ENCODE results near the gene PLA2R1.

The PLA2R1 gene

DNA sequence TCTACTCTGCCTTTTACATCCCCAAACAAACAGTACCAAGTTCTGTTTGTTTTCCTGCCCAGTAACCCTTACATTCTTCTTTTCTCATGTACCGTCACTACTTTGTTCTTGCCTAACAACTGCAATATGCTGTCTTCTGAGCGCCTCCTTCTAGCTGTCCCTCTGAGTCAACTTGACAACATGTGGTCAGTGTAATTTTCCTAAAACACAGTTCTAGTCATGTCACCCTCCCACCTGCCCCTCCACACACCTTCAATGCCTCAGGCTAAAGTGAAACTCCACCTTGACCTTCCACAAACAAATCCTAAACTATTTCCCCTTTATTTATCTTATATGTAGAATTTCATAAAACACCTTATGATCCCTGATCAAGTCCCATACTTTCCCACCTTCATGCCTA lies 139.9 kb downstream of the PLA2R1 start:
- no peak for DNase-seq

DNA sequence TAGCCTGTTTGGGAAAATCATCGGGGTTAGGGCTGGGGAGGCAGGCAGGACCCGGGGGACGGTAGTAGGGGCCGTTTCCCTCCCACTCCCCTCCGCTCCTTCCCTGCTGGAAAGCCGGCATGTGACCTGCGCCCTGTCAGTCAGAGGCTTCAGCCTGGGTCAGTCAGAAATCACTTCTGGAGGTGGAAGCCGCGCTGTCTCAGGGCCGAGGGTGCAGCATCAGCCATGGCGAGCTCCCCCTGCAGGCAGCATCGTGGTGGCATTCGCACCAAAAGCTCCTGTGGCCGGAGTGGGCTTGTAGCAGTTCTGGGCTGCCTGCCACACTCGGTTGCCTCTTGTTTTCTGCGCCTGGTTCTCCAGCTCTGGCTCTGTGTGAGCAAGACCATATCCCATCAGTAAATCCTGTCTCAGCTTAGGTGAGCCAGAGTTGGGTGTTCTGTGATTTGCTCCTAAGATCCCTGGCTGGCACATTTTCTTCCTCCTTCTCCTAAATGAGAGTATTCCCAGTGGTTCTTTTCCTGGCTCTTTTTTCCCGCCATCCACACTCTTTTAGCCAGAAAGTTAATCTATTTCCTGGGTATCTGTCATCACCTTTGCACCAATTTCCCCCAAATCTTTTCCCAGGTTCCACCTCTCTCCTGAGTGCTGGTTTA lies 140.5 kb downstream of the PLA2R1 start:
- DNase-seq = no peak

DNA sequence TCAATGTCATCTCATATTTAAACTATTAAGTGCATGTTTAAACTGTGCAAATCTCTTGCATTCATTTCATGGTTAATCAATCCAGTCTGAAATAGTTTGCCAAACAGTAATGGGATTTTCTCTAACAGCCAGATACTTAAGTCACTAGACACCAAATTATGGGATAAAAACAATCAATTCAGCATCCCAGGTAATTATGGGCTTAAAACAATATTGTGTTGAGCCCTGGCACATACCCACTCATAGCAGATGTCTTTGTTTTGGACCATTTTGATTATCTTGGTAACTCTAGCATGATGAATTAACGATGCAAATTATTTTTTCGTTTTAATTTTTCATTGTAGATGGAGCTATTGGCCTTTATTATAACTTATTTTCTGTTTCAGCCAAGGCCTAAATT lies 145.9 kb downstream of the PLA2R1 start:
- DNase-seq = no peak

DNA sequence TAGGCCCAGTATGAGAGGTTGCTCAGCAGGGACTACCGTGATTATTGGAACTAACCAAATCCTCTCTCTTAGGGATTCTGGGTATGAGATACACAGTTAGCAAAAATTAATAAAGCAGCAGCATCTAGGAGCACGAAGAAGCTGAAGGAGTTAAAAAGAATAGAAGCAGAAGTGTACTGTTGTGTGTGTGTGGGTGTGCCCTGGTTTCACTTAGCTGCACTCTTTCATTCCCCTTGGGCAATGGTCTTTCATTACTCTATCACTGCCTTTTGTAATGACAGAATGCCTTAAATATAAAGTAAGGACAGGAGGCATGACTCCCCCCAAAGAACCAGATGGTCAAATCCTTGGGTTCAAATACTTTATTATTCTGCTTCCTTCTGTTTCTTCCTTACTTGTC lies 148.5 kb downstream of the PLA2R1 start:
- DNase-seq = no peak

DNA sequence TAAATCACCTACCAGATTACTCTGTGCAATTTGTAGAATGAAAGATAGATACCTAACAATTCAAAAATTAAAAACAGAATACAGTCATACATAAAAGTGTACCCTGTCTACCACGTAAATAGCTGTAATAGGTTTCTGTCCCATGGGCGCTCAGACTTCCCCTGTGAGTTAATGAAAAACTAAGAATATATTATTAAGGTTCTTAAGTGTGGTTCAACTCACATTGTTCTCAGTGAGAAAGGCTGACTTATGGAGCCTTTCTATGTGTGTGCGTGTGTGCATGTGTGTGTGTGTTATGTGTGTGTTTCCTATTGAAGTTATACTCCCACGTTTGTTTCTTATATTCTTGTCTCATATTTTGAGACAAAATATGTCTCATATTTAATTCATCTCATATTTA lies 149.8 kb downstream of the PLA2R1 start:
- no peak for DNase-seq

DNA sequence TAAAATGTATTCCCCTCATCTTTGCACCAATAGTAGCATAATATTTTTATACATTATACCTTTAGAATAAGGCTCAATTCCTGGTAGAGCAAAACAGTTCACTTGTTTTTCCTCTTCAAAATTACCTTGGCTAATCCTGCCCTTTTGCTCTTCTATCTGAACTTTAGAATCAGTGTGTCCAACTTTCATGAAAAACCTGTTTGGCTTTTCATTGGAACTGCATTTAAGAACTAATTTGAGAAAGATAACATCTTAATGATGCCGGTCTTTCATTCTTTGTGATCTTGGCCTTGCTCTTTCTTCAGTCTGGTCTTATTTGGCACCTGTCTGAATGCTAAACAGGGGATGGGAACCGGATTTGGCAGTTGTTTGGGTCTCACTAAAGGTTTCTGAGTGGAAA lies 151.5 kb downstream of the PLA2R1 start:
- DNase-seq = no peak

DNA sequence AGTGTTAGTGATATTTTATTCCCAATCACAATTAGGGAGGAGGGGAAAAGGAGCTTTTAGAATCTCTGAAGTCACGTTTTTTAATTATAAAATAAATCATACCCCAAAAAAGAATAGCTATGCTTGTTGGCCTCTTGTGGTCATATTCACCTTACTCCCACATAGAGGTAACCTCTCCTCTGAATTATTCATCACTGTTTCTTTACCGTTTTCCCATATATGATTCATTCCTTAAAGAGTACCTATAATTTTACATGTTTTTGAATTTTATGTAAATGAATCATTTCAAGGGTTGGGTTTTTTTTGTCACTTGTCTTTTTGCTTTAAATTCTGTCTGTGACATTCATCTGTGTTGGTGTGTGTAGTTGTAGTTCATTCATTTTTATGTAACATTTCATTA lies 153.8 kb downstream of the PLA2R1 start:
- DNase-seq = no peak

DNA sequence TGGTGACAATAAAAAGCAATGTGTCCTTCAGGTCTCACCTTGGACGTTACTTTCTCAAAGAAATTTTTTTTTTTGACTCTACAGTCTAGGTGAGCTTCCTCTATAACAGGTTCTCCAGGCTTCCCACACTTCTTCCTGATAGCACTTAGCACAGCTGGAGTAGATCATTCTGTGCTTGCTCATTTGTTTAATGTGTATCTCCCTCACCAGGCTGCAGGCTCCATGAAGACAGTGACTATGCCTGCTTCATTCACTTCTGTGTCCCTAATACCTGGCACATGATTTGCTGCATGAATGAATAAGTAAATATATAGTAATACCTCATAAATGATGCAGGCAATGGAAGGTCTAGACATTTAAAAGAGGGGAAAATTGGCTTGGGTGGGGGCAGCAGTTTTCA lies 154.5 kb downstream of the PLA2R1 start:
- no peak for DNase-seq

DNA sequence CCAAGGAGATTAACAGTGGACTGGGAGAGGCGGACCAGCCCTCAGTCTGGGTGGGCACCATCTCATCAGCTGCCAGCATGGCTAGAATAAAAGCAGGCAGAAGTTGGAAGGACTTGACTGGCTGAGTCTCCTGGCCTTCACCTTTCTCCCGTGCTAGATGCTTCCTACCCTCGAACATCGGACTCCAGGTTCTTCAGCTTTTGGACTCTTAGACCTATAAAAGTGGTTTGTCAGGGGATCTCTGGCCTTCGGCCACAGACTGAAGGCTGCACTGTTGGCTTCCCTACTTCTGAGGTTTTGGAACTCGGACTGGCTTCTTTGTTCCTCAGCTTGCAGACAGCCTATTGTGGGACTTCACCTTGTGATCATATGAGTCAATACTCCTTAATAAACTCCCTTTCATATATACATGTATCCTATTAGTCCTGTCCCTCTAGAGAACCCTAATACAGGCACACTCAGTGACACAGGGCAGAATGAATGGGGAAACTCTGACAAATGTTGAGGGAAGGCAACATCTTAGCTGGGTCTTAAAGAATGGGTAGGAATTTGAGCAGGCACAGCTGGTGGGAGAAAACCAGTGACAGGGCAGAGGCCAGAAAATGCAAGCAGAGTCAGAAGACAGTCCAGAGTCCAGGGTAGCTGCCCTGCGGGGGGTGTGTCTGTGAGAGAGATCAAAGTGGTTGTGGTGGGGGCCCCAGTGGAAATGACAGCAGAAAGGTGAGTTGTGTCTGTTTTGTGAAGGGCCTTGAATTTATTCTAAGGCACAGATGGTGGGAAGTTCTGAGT lies 156.3 kb downstream of the PLA2R1 start:
- DNase-seq = no peak

DNA sequence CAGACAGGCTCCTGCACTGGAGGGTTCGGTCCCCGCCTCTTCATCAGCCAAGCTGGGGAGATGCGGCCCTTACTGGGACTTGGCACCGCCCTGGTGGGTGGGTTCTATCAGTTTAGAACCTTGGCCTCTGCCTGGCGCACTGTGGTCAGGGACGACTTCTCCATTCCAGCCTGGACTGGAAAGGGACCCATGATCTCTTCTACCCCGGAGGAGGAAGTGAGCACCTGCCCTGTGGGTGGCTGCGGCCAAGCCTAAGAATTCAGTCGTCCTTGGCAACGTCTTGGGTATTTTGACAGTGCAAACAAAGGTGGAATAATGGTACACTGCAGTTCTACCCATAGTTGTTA lies 157.5 kb downstream of the PLA2R1 start:
- no peak for DNase-seq

DNA sequence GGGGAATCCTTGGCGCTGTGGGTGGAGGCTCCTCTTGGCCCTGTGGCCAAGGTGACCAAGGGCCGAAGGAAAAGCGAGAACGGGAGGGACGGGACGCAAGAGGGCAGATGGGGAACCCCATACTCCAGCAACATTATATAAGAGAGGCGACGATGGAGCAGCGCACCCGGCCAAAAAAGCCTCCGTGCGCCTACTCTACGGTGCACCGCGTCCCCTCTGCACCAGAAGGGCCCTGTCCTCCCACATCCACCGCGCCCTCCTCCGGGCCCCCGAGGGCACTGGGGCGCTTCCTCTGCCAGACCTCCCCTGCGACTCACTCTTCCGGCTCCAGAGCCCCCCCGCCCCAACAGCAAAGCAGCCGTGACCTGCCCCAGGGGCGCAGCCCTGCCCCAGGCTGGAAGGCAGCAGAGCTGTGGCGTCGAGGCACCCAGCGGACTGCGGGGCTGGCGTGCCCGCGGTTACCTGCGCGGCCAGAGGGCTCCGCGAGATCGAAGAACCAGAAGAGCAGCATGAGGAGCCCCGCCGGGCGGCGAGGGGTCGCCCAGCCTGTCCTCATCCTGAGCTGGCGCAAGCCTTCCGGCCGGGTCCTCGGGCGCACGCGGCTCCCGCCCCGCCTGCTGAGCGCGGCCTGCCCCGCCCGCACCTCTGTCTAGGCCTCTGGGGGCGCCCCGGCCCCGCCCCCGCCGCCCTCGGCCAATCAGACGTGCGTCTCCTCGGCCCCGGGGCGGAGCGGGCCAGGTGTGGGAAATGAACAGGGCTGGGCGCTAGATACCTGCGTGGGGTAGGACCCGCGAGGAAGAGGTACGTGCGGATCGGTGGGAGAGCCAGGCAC lies 158.1 kb downstream of the PLA2R1 start, which contains the start of gene LY75:
Gene LY75 (minus strand): TSS at position 630 of the 832 bp plus-strand sequence.
- DNase-seq = no peak

DNA sequence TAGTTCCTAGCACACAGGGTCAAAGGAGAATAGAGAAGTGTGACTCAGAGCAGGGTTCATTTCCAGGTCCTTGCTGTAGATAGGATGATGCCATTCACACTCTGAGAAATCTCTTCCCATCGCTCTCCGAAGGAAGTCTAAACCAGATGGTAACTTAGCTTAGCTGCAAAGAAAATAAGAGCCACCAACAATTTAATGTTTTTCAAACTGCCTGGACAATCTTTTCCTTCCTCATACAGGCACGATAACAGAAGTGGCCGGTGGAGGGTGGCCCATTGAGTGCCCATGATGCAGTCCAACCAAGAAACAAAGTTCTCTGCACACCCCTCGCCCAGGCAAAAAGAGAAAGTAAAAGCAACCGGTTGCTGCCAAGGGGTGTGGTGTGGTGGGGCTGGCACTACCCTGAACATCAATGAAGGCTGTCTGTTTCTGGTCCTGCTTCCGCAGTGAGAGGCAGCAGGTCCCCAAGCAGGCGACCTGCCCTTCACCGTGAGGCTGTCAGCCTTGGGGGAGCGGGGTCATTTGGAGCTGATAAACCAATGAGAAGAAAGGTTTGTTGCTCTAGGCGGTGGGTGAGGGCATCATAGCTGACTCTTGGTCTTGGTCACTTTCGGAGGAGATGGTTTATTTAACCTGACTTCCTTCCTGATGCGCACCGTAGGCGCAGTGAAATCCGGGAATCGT lies 158.8 kb downstream of the PLA2R1 start:
- DNase-seq = no peak

DNA sequence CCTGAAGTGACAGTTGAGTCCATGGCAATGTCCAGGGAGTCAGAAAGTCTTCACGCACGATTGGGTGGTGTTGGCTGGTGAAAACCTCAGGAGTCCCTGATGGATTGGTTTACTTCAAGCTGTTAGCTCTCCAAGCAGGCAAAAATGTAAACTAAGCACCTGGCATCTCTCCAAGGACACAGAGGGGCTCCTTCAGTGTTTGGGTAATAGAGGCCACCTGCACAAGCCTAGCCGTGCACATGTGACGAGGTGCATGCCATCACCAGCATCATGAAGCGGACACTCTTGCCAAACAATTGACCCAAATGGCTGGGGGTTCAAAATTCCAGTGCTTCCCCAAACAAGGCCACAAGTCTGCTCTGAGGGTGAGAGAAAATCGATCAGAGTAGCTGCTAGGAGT lies 159.7 kb downstream of the PLA2R1 start:
- no peak for DNase-seq

DNA sequence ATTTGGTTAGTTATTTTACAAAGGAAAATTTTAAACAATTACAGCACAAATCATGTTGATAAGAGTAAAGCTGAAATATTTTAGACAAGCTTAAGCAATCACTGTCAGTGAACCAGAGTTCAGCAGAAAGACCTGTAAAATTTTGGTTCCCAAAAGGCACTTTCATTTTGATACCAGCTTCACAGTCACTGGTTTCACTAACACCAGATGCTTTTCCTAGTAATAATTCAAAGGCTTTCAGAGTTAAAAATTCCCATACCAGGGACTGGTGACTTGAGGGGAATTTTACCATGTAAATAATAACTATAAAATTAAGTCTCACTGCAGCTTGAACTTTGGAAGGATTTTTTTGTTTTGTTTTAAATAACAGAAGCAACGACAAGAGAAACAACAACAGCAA lies 162.1 kb downstream of the PLA2R1 start:
- DNase-seq = no peak

DNA sequence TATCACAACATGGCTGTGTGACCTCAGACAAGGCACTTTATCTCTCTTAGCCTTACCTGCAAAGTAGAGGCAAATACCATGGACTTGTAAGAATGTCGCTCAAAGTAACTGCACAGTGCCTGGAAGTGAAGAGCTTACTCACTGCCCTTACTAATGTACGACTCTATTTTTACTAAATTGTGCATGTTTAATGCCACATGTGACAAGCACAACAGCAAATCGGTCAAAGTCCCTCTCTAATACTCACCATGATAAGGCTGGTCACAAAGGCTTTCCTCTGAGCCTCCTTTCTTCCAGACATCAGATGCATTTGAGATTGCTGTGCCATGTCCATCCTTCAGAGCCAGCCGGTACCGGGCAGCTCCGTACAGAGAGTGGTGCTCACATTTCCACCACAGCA lies 164.0 kb downstream of the PLA2R1 start:
- no peak for DNase-seq

DNA sequence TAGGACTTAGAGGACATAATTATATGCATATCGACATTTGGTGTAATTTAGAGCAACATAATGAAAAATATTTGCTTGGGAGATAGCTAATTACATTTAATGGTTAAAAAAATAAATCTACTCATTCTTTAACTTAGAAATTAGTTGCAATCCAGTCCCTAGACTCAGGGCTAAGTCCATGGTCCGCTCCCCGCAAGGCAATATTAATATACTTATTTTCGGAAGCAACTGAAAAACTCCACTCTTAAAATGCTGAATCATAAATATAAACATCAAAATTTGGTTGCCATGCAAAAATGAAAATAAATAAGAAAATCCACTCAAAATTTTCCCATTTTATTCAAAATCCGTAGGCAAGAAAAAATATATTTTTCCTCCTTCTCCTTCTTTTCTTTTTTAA lies 164.7 kb downstream of the PLA2R1 start:
- no peak for DNase-seq

DNA sequence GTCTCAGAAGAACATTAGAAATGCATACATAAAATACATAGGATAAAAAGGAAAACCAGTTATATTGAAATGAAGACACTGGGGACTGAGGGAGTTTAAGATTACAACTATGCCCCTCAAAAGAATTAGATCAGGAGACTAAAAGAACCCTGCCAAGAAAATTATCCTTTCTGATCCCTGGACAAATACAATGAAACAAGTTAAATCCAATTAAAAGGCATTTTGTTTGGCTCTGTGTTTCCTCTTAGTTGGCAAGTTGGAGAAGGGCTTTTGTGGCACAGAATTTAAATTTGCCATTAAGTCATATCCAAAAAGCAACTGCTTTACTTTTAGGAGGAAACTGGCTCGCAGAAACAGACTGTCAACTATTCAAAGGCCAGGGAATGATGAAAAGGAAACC lies 165.3 kb downstream of the PLA2R1 start:
- no peak for DNase-seq

DNA sequence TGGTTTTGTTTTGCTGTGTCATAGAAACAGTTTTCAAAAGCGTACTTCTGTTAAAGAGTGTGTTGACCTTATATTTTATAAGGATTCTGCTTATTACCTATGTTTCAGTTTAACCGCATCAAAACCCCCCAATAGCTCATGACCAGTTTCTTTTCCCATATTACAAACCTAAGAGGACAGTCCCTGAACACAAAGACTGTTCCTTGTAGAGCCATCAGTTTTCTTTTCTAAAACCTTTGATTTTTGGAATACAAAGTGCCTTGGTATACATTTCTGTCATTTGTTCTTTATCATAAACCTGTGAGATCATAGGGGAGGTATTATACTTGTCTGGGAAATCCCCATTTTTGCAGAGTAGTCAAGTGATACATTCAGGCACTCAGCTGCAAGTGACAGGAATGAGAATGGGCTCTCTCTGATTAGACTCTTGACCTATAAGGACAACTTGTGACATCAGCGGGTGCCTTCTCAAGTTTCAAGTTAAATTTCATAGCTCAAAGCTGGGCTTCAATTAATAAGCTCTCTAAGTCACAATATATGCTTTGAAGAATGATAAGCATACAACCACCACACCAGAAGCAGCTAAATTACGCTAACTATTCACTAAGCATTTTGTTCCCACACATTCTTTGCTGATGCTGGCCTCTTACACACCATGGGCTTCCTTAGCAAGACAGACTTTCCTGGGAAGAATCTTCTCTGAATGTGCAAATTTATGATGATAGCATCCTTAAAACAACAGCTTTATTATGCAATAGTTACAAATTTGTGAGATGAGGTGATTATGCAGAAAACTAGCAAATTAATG lies 167.0 kb downstream of the PLA2R1 start:
- DNase-seq = no peak

DNA sequence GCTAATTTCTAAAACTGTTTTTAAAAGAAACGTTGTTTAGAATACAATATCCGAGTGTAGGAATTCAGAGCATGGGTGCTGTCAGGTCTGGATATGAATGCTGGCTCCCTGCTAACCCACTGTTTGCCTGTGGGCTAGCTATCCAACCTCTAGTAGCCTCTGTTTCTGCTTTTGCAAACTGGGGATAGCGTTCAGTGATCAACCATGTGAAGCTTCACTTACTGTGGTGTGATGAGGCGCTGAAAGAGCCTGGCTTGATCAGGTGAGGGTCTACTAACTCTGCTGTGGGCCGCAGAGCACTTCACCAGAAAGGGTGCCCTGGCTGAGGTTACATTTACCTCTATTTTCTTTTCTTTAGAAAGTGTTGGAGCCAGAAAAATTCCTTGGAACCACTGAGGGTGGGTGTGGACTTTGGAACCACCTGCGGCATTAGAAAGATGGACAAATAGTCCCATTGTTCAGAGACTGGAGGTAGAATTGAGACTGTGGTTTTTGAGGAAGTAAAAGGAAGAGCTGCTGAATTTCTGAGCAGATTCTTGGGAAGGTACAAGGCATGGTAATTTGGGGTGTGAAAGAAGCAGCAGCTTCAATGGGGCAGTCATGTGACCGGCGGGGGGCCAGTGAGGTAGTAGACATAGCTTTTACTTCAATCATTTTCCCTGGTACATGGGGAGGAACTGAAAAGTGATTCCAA lies 168.1 kb downstream of the PLA2R1 start:
- no peak for DNase-seq

DNA sequence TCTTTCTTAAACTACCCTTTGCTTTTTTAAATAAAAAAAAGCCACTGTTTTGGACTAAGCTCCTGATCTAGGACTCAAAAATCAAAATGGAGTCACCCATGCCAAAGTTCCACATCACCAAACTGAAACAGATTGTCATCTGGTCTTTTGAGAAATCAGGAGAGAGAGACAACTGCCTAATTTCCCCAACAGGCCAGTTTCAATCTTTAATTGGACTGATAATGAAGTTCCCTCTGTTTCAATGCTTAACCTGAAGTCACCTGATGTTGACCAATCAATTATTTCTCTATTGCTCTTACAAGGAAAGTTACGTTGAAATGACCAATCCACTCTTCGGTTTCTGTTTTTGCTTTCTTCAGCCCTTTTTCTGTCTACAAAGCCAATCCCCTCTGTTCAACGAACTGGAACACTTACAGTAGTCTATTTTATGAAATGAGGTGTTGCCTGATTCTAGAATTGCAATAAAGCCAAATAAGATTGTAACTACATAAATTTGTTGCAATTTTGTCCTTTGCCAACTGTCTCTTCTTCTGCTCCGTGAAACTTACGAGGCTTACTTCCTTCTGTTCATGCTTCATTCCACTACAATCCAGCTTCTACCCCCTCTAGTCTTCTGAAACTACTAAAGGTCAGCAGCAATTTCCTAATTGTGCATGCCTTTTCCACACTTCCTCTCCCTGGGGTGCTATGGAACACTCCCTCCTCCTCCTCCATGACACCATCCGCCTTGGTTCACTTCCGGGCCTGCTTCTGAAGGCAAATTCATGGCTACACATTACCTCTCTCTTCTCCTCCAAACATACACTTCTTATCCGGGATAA lies 169.2 kb downstream of the PLA2R1 start:
- no peak for DNase-seq
